AG04450 (cell line): ENCODE measurements around the gene AMIGO1. TPM values are rescaled to one million over a fixed set of nuclear protein-coding genes. Genes with fewer than 3 reads are reported as not detected.
A peak's percentile ranks its signal among the peaks of the same experiment; 100 is the strongest.

Experiments
- CTCF ChIA-PET: fragments of 300-600, 350-600 bp; formaldehyde crosslinking; extraction: SDS; loops from one replicate; lab custom pipeline; 2022; ENCODE audit warnings: antibody characterized with exemption, inconsistent platforms; lab: Charles Lee
- POLR2A ChIA-PET: fragments of 350-600 bp; formaldehyde crosslinking; extraction: SDS; loops from one replicate; lab custom pipeline; 2021; ENCODE audit warnings: antibody characterized with exemption, inconsistent platforms; lab: Yijun Ruan, JAX
- DNase-seq: peaks from one replicate; pipeline ENCODE4 v3.0.0-alpha.2; 2011; ENCODE audit warnings: low read depth, low spot score
- H3K27ac ChIP-seq: one replicate; pipeline ENCODE4 v1.5.1; 2012; ENCODE audit warnings: low read depth, low read length, control low read depth
- H3K27me3 ChIP-seq: one replicate; pipeline ENCODE4 v1.6.0; 2012; ENCODE audit warnings: low read length; ENCODE audit not compliant: control insufficient read depth, insufficient read depth
- H3K4me3 ChIP-seq: 2 replicates; pipeline ENCODE4 v1.5.1; 2011; ENCODE audit warnings: mild to moderate bottlenecking, low read depth, low read length, control low read depth
- H3K9me3 ChIP-seq: 2 replicates; pipeline ENCODE4 v1.5.1; 2012; ENCODE audit warnings: low read length; ENCODE audit not compliant: control insufficient read depth, insufficient read depth
- polyA plus RNA-seq: library from polyadenylated mRNA; depleted of rRNA; stranded (reverse); fragments of >200 nt; gene quantifications from 2 replicates; pipeline ENCODE4 v1.2.3, GENCODE V29; 2011
- TF ChIP-seq, protein P1 (sequence below): IDR thresholded peaks from 2 replicates; pipeline ENCODE4 v1.5.1; 2011; ENCODE audit warnings: low read depth, low read length, control low read depth, inconsistent platforms

The AMIGO1 gene
- polyA plus RNA-seq, 1 experiment = 1.5 TPM

DNA sequence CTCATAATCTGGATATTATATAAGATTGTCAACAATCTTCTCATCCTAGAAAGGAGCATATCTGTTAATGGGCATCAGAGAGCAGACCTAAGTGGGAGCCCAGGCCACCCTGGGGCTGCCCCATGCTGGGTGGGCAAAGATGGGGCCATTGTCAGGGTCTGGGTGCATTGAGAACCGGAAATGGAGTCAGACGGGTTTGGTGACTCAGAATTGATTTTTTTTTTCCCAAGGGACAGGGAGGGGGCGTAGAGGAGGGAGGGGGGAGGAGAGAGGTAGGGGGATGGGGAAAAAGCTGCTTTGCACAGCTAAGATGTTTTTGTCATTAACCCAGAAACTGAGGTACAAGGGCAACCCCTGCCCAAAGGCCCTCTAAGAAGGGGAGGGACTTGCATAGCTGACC, 24.5 kb downstream of the AMIGO1 start:
- no peak overlapping the region for H3K27ac ChIP-seq
- POLR2A ChIA-PET = interaction anchor here (0.6 to 1.0 kb wide), 2 partner anchors 27 to 71 kb away, joined by 4 to 6 read pairs; no protein-coding TSS in a partner anchor
- H3K4me3 ChIP-seq = peak overlapping the region; percentile 84
- DNase-seq = no peak
- H3K9me3 ChIP-seq = no peaks in the 10 kb centered on the region; the same call in 1 of the 2 replicates
- TF ChIP-seq, protein P1, sequence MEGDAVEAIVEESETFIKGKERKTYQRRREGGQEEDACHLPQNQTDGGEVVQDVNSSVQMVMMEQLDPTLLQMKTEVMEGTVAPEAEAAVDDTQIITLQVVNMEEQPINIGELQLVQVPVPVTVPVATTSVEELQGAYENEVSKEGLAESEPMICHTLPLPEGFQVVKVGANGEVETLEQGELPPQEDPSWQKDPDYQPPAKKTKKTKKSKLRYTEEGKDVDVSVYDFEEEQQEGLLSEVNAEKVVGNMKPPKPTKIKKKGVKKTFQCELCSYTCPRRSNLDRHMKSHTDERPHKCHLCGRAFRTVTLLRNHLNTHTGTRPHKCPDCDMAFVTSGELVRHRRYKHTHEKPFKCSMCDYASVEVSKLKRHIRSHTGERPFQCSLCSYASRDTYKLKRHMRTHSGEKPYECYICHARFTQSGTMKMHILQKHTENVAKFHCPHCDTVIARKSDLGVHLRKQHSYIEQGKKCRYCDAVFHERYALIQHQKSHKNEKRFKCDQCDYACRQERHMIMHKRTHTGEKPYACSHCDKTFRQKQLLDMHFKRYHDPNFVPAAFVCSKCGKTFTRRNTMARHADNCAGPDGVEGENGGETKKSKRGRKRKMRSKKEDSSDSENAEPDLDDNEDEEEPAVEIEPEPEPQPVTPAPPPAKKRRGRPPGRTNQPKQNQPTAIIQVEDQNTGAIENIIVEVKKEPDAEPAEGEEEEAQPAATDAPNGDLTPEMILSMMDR = no peak
- H3K27me3 ChIP-seq = peaks cover 13% of the 10 kb centered on the region
- CTCF ChIA-PET = interaction anchor here (2.2 to 37.0 kb wide), 3 partner anchors 8 to 49 kb away, joined by 12 to 1351 read pairs (median 19); partner anchors contain the start of gene GPR61

- TF ChIP-seq, protein P1 = no peak
- Histone ChIP-seq H3K27me3 (peaks cover 17% of the 10 kb centered on the region), H3K9me3 (no peaks in the 10 kb centered on the region; the same call in 1 of the 2 replicates), H3K27ac (no peak overlapping the region), H3K4me3 (peak overlapping the region; percentile 84)
- ChIA-PET CTCF (interaction anchor here (0.9 to 37.0 kb wide), 4 partner anchors 8 to 62 kb away, joined by 3 to 1351 read pairs (median 14); partner anchors contain the start of genes CYB561D1 and GPR61), POLR2A (interaction anchor here (0.6 to 2.3 kb wide), 5 partner anchors 10 to 295 kb away, joined by 4 to 12 read pairs (median 6); partner anchors contain the start of genes CYB561D1 and PSMA5)
- no peak for DNase-seq
Observed at GRCh38 chr1:109484519-109484975, 25.0 kb downstream of the AMIGO1 start.

DNA sequence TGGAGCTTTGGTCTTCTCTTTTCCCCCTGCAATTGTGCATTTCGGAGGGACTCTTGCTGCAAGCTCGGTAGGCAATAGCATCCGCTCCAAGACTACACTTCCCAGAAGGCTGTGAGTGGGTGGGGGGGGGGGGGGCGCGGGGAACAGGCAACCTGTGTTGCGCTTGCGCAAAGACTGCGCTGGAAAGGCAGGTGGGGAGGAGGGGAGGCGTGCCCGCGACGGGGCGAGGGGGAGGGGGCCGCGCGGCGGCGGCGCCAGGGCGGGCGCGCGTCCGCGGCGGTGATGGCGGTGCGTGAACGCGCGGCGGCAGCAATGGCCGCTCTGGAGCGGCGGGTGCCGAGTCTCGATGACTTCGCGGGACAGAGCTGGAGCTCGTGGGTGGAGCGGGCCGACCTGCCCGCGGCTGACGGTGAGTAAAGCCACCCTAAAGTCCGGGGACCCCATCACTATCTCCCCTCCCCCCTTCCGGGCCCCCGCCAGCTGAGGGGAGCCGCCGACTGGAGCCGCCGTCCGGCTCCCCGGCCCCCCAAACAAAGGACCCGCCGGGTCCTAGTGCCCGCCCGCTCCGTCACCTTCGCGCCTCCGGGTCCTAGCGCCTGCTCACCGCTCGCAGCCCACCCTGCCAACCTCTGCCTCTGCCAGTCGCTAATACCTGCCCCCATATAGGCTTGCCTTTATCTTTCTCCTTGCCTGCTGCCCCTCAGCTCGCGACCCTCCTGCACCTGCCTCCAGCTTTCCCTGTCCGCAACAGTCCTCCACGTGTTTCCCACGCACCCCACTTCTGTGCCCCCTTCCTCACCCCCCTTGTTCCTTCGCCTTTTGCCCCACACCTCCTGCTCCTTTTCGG, 25.6 kb downstream of the AMIGO1 start, which contains the start of gene ATXN7L2:
Gene ATXN7L2 (plus strand): TSS at position 234 of the 847 bp plus-strand sequence. CDS start 49 bp downstream, at position 283.
- CTCF ChIA-PET = interaction anchor here (0.6 to 37.0 kb wide), 6 partner anchors 9 to 233 kb away, joined by 3 to 1351 read pairs (median 6); partner anchors contain the start of genes CYB561D1 and GPR61
- peak within 1 kb of the TSS; percentile 81 for H3K27ac ChIP-seq
- POLR2A ChIA-PET = interaction anchor here (0.6 to 2.3 kb wide), 6 partner anchors 10 to 294 kb away, joined by 4 to 12 read pairs (median 6); partner anchors contain the start of genes CYB561D1 and PSMA5
- H3K27me3 ChIP-seq = peaks cover 20% of the 10 kb centered on the region
- TF ChIP-seq, protein P1 = no peak
- H3K9me3 ChIP-seq = no peaks in the 10 kb centered on the region; the same call in 1 of the 2 replicates
- DNase-seq = peak; percentile 74
- H3K4me3 ChIP-seq = peak within 1 kb of the TSS; percentile 84

- Histone ChIP-seq H3K4me3 (peak overlapping the region; percentile 67), H3K27ac (no peak overlapping the region)
Observed at GRCh38 chr1:109482791-109483671, 26.5 kb downstream of the AMIGO1 start.

More at GRCh38 chr1:109482791-109483671, 26.5 kb downstream of the AMIGO1 start:
- POLR2A ChIA-PET = interaction anchor here (0.9 to 2.3 kb wide), 3 partner anchors 11 to 57 kb away, joined by 4 to 12 read pairs (median 7); partner anchors contain the start of genes CYB561D1 and PSMA5
- TF ChIP-seq, protein P1 = 0 out of 2 replicates have a peak, but pooled peaks have one; percentile 3
- no peak for DNase-seq
- CTCF ChIA-PET = interaction anchor here (0.6 to 37.0 kb wide), 7 partner anchors 8 to 546 kb away, joined by 3 to 1351 read pairs (median 6); partner anchors contain the start of genes CYB561D1 and GPR61
- Histone ChIP-seq H3K9me3 (no peaks in the 10 kb centered on the region; the same call in 1 of the 2 replicates), H3K27me3 (peaks cover 26% of the 10 kb centered on the region)
